CD4-positive, CD25-positive, alpha-beta regulatory T cell (primary cell): Measurements from ENCODE around the gene SHC3. TPM values are rescaled to one million over a fixed set of nuclear protein-coding genes. Genes with fewer than 3 reads are reported as not detected.

Experiments used
- ATAC-seq, 2 donors: fragments of 150-1000 bp; cut with Tn5 transposase; one replicate each; pipeline ENCODE4 v1.10.0; 2021; ENCODE audit warnings: low read depth in 2 of 2, moderate number of reproducible peaks in 2 of 2, moderate library complexity in 1 of 2
- DNase-seq, 3 donors: peaks; one replicate each; pipeline versions ENCODE4 v3.0.0 to v3.0.0-alpha.2; 2012 to 2022; ENCODE audit warnings: mixed read lengths in 1 of 3
- H3K27ac ChIP-seq: one replicate; pipeline ENCODE4 v1.7.0; 2013; ENCODE audit warnings: mild to moderate bottlenecking, low read length; ENCODE audit not compliant: insufficient read depth, poor library complexity, severe bottlenecking
- H3K27me3 ChIP-seq: one replicate; pipeline ENCODE4 v1.7.0; 2013; ENCODE audit warnings: low read length; ENCODE audit not compliant: control insufficient read depth, insufficient read depth
- H3K36me3 ChIP-seq: one replicate; pipeline ENCODE4 v1.7.0; 2013; ENCODE audit warnings: mild to moderate bottlenecking, low read length, moderate library complexity; ENCODE audit not compliant: control insufficient read depth, insufficient read depth
- H3K4me1 ChIP-seq: 2 replicates; pipeline ENCODE4 v1.7.0; 2013; ENCODE audit warnings: mild to moderate bottlenecking, low read length; ENCODE audit not compliant: insufficient read depth, control insufficient read depth, poor library complexity, severe bottlenecking
- H3K4me3 ChIP-seq: one replicate; pipeline ENCODE4 v1.7.0; 2013; ENCODE audit warnings: low read depth, mild to moderate bottlenecking, low read length, moderate library complexity
- H3K9me3 ChIP-seq, 2 experiments: 1 replicate in 1 of 2; 2 replicates in 1 of 2; pipeline ENCODE4 v1.7.0; 2013; ENCODE audit warnings: low read length in 2 of 2, mild to moderate bottlenecking in 1 of 2, moderate library complexity in 1 of 2; ENCODE audit not compliant: control insufficient read depth in 2 of 2
- H3K27ac Mint-ChIP-seq, 3 donors: one replicate each; pipeline ENCODE4 v1.8.0; 2020 to 2022; ENCODE audit warnings: mild to moderate bottlenecking in 3 of 3, mixed read lengths in 3 of 3, moderate library complexity in 2 of 3
- H3K27me3 Mint-ChIP-seq: one replicate; pipeline ENCODE4 v1.8.0; 2022; ENCODE audit warnings: mild to moderate bottlenecking, mixed read lengths
- H3K36me3 Mint-ChIP-seq: one replicate; pipeline ENCODE4 v1.8.0; 2020; ENCODE audit warnings: mixed read lengths
- H3K4me1 Mint-ChIP-seq, 4 donors: one replicate each; pipeline ENCODE4 v1.8.0; 2020 to 2022; ENCODE audit warnings: mixed read lengths in 4 of 4, mild to moderate bottlenecking in 1 of 4
- H3K4me3 Mint-ChIP-seq, 4 donors: one replicate each; pipeline ENCODE4 v1.8.0; 2020 to 2022; ENCODE audit warnings: mild to moderate bottlenecking in 4 of 4, mixed read lengths in 4 of 4, moderate library complexity in 3 of 4
- H3K9me3 Mint-ChIP-seq, 7 donors: one replicate each; pipeline ENCODE4 v1.8.0; 2020 to 2022; ENCODE audit warnings: mixed read lengths in 7 of 7, mild to moderate bottlenecking in 3 of 7, moderate library complexity in 2 of 7
- polyA plus RNA-seq, 4 donors: library from polyadenylated mRNA; unstranded; fragments of 300-500 nt; fragmentation: Illumina TruSeq; gene quantifications; one replicate each; pipeline ENCODE4 v1.2.3, GENCODE V29; 2021
- total RNA-seq: library from RNA; stranded (reverse); gene quantifications from one replicate; pipeline ENCODE4 v1.2.3, GENCODE V29; 2022

Gene SHC3
- total and polyA plus RNA-seq, 5 donors from 2014 or later, result not detected

DNA sequence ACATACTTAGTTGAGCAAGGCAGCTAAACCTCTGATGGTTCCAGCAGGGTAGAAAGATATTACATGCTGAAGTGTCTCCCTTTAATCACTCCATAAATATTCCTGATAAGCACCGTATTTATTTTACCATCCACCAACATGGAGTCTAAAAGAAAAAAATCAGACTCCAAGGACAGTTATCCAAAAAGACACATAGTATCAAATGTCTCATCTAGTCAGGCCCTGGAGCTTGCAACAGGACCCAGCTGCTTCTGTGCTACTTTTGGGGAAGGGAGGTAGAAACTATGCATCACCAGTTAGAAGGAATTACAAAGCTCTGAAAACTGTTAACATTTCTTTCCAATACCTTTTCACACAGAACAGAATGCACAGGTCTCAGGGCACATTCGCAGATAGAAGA is 99.2 kb downstream of the SHC3 start:
- Mint-ChIP-seq H3K27ac (no peak overlapping the region), H3K27me3 (peaks cover 17% of the 10 kb centered on the region), H3K4me3 (no peak overlapping the region), H3K36me3 (no peaks in the 10 kb centered on the region), H3K4me1 (peaks cover 0 to 2% (median 0%) of the 10 kb centered on the region in 4 donors), H3K9me3 (peaks cover 0 to 6% (median 0%) of the 10 kb centered on the region in 7 donors)
- Histone ChIP-seq H3K4me3 (no peak overlapping the region), H3K4me1 (no peaks in the 10 kb centered on the region), H3K9me3 (peaks cover 0 to 2% of the 10 kb centered on the region in 2 experiments), H3K36me3 (no peaks in the 10 kb centered on the region), H3K27ac (no peak overlapping the region), H3K27me3 (peaks cover 2% of the 10 kb centered on the region)
- DNase-seq (no peak), ATAC-seq (no peak)

DNA sequence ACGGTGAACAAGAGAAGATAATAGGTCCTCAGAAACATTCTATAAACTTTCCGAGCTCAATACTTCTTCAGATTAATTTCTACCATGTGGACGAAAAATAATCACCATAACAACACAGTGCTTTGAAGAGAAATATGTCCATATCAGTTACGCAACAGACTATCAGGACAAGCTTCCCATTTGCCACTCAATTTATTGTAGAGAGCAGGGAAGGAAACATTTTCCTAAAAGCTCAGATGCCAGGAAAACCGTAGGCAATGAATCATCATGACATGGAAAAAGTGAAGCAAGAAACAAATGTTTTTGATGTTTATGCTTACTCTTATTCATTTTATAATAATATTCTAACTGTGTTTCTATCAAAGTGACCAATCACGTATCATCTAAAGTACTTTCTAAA is 99.8 kb downstream of the SHC3 start:
- Histone ChIP-seq H3K4me1 (no peaks in the 10 kb centered on the region), H3K4me3 (no peak overlapping the region), H3K9me3 (peaks cover 0 to 2% of the 10 kb centered on the region in 2 experiments), H3K27me3 (peaks cover 2% of the 10 kb centered on the region), H3K36me3 (no peaks in the 10 kb centered on the region), H3K27ac (no peak overlapping the region)
- no peak for DNase-seq
- H3K27me3 Mint-ChIP-seq, result peaks cover 17% of the 10 kb centered on the region
- H3K27ac Mint-ChIP-seq, result no peak overlapping the region
- peaks cover 0 to 6% (median 0%) of the 10 kb centered on the region in 7 donors for H3K9me3 Mint-ChIP-seq
- peaks cover 0 to 2% (median 0%) of the 10 kb centered on the region in 4 donors for H3K4me1 Mint-ChIP-seq
- no peak overlapping the region for H3K4me3 Mint-ChIP-seq
- ATAC-seq, result no peak
- H3K36me3 Mint-ChIP-seq, result no peaks in the 10 kb centered on the region

DNA sequence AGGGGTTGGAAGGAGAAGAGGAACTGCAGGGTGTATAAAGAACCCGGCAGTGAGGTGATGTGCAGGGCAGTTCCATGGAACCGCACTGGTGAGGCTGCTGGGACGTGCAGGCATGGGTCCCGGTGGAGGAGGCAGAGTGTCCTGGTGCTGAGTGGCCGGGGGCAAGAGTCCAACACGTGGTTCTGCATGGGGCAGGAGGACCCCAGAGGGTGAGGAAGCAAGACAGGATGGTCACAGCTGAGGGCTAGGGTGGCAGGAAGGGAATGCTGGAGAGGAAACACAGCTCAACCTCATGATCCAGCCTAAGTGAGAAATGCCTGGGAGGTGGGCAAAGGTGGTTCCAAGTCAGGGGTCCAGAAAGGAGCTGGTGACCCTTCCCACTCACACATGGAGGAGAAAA is 100.2 kb downstream of the SHC3 start:
- ATAC-seq (no peak), DNase-seq (no peak)
- H3K27ac ChIP-seq, result no peak overlapping the region
- Mint-ChIP-seq H3K36me3 (no peaks in the 10 kb centered on the region), H3K27ac (no peak overlapping the region), H3K27me3 (peaks cover 16% of the 10 kb centered on the region), H3K4me1 (peaks cover 0 to 2% (median 0%) of the 10 kb centered on the region in 4 donors), H3K4me3 (no peak overlapping the region), H3K9me3 (peaks cover 0 to 6% (median 0%) of the 10 kb centered on the region in 7 donors)
- no peaks in the 10 kb centered on the region for H3K36me3 ChIP-seq
- H3K4me3 ChIP-seq, result no peak overlapping the region
- H3K9me3 ChIP-seq, result peaks cover 0 to 2% of the 10 kb centered on the region in 2 experiments
- peaks cover 2% of the 10 kb centered on the region for H3K27me3 ChIP-seq
- H3K4me1 ChIP-seq, result no peaks in the 10 kb centered on the region

DNA sequence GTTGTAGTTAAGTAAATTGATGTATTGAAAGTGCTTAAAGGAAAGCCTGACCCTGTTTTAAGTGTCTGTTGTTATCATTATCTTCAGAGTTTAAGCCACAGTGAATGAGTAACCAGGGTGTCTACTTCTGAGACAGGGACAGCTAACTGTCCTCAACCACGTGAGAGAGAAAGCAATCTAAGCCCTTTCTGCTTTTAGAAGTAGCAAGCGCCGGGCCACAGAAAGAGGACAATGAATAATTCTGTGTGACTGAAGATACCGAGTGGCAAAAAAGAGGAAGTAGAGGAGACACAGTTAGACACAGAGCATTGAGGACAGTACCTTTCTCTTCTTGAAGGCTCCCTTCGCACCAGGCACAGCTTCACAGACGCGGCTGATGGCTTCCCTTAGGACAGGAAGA is 101.1 kb downstream of the SHC3 start:
- ATAC-seq (no peak), DNase-seq (no peak)
- H3K9me3 Mint-ChIP-seq, result peaks cover 0 to 2% (median 0%) of the 10 kb centered on the region in 7 donors
- Histone ChIP-seq H3K9me3 (no peaks in the 10 kb centered on the region), H3K27ac (no peak overlapping the region), H3K4me1 (no peaks in the 10 kb centered on the region), H3K27me3 (peaks cover 2% of the 10 kb centered on the region), H3K4me3 (no peak overlapping the region), H3K36me3 (no peaks in the 10 kb centered on the region)
- no peaks in the 10 kb centered on the region for H3K36me3 Mint-ChIP-seq
- H3K27me3 Mint-ChIP-seq, result peaks cover 7% of the 10 kb centered on the region
- peaks cover 0 to 2% (median 0%) of the 10 kb centered on the region in 4 donors for H3K4me1 Mint-ChIP-seq
- no peak overlapping the region for H3K4me3 Mint-ChIP-seq
- H3K27ac Mint-ChIP-seq, result no peak overlapping the region

DNA sequence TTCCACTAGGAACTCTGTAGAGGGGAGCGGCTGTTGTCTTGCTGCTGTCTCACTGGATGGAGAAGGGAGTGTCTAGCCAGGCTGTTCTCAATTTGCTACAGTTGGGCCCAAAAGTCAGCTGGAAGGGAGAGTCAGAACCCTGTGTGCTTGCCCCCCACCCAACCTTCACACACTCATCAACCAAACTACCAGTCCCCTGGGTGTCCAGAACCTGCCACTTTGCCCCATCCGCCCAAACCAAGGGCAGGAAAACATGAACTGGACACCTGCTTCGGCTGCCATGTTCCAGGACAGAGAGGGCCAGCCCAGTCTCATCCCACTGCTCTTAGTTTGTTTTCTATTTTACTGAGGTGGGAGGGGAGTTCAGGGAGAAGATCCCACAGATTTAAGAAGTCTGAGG is 105.2 kb downstream of the SHC3 start:
- Histone ChIP-seq H3K27me3 (no peaks in the 10 kb centered on the region), H3K27ac (no peak overlapping the region), H3K36me3 (no peaks in the 10 kb centered on the region), H3K9me3 (no peaks in the 10 kb centered on the region), H3K4me1 (no peaks in the 10 kb centered on the region), H3K4me3 (no peak overlapping the region)
- no peak for ATAC-seq
- no peaks in the 10 kb centered on the region for H3K36me3 Mint-ChIP-seq
- H3K27ac Mint-ChIP-seq, result no peak overlapping the region
- no peak for DNase-seq
- H3K4me3 Mint-ChIP-seq, result no peak overlapping the region
- H3K4me1 Mint-ChIP-seq, result peaks cover 0 to 2% (median 0%) of the 10 kb centered on the region in 4 donors
- H3K27me3 Mint-ChIP-seq, result peaks cover 6% of the 10 kb centered on the region
- H3K9me3 Mint-ChIP-seq, result no peaks in the 10 kb centered on the region

DNA sequence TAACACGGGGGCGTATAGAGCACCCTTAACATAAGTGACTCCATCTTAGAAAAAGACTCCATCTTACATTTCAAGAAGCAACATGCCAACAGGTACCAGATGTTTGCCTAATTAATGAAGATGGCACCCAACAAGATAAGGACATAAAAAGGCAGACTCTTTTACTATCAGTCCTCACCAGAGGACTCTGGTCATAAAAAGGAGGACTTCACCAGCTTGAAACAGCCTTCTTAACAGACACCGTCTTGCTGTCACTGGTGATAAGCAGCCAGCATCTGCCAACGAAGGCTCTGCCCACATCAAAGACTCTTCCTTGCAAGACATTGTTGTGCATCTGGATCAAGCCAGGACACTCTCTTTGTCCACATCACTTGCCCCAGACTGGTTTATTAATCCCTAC is 107.0 kb downstream of the SHC3 start:
- Mint-ChIP-seq H3K36me3 (no peaks in the 10 kb centered on the region), H3K27ac (no peak overlapping the region), H3K27me3 (no peaks in the 10 kb centered on the region), H3K4me3 (no peak overlapping the region), H3K4me1 (no peaks in the 10 kb centered on the region), H3K9me3 (no peaks in the 10 kb centered on the region)
- H3K4me1 ChIP-seq, result no peaks in the 10 kb centered on the region
- H3K9me3 ChIP-seq, result no peaks in the 10 kb centered on the region
- no peaks in the 10 kb centered on the region for H3K27me3 ChIP-seq
- H3K4me3 ChIP-seq, result no peak overlapping the region
- H3K36me3 ChIP-seq, result no peaks in the 10 kb centered on the region
- no peak overlapping the region for H3K27ac ChIP-seq
- no peak for DNase-seq
- no peak for ATAC-seq

DNA sequence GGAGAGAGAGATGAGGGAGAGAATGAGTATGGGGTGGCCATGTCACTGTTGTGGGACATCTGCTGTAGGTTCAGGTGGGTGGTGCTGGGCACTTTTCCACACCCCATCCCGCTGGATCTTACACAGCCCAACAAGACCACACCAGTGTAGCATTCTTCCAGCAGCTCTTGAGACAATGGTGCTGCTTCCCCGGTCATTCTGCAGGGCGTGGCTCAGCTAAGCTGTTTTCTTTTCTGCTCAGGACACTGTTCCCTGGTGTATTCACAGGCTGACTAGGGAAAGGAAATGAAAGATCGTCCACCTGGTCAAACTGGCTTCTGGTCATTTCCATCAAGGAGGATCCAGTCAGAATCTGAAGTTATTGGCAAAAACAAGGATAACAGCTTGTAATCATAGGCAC is 111.8 kb downstream of the SHC3 start:
- no peak overlapping the region for H3K27ac Mint-ChIP-seq
- peaks cover 5% of the 10 kb centered on the region for H3K27me3 Mint-ChIP-seq
- Histone ChIP-seq H3K4me3 (no peak overlapping the region), H3K9me3 (no peaks in the 10 kb centered on the region), H3K27me3 (no peaks in the 10 kb centered on the region), H3K27ac (no peak overlapping the region), H3K4me1 (no peaks in the 10 kb centered on the region), H3K36me3 (no peaks in the 10 kb centered on the region)
- no peak overlapping the region for H3K4me3 Mint-ChIP-seq
- H3K36me3 Mint-ChIP-seq, result no peaks in the 10 kb centered on the region
- DNase-seq, result no peak
- no peaks in the 10 kb centered on the region for H3K4me1 Mint-ChIP-seq
- ATAC-seq, result no peak
- no peaks in the 10 kb centered on the region for H3K9me3 Mint-ChIP-seq

DNA sequence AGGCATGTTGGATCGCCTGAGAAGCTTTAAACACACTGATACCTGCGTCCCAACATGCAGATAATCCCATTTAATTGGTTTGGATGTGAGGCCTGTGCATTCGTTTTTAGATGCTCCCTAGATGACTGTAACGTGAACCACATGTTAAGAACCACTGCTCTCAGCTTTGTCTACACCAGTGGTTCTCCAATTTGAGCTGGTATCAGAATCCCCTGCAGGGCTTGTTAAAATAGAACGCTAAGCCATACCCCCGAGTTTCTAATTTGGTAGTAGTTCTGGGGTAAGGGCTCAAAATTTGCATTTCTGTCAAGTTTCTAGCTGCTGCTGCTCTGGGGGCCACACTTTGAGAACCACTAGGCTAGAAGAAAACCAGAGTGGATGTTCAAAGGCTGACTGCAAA is 112.7 kb downstream of the SHC3 start:
- Mint-ChIP-seq H3K9me3 (no peaks in the 10 kb centered on the region), H3K27ac (no peak overlapping the region), H3K4me1 (no peaks in the 10 kb centered on the region), H3K27me3 (peaks cover 5% of the 10 kb centered on the region), H3K36me3 (no peaks in the 10 kb centered on the region), H3K4me3 (no peak overlapping the region)
- Histone ChIP-seq H3K4me1 (no peaks in the 10 kb centered on the region), H3K9me3 (no peaks in the 10 kb centered on the region), H3K27me3 (no peaks in the 10 kb centered on the region), H3K36me3 (no peaks in the 10 kb centered on the region), H3K27ac (no peak overlapping the region), H3K4me3 (no peak overlapping the region)
- DNase-seq (no peak), ATAC-seq (no peak)
